GM12892 (cell line): ENCODE measurements around the gene HPCAL1.

Experiments
- DNase-seq: peaks from one replicate; pipeline ENCODE4 v3.0.0; 2011; ENCODE audit not compliant: insufficient read length
- FAIRE-seq: peaks from 2 replicates; lab custom pipeline; 2011; peaks lifted over from hg19 to GRCh38; lab: Jason Lieb, UNC
- POLR2A ChIP-seq: IDR thresholded peaks from 2 replicates; pipeline ENCODE4 v1.6.1; 2011; ENCODE audit warnings: low read depth, low read length, control low read depth
- POLR2AphosphoS5 ChIP-seq: IDR thresholded peaks from 2 replicates; pipeline ENCODE4 v1.6.1; 2011; ENCODE audit warnings: low read depth, low read length, control low read depth
- TAF1 ChIP-seq: IDR thresholded peaks from 2 replicates; pipeline ENCODE4 v1.6.1; 2011; ENCODE audit warnings: low read depth, mild to moderate bottlenecking, control low read depth, low read length, borderline replicate concordance

The HPCAL1 gene

DNA sequence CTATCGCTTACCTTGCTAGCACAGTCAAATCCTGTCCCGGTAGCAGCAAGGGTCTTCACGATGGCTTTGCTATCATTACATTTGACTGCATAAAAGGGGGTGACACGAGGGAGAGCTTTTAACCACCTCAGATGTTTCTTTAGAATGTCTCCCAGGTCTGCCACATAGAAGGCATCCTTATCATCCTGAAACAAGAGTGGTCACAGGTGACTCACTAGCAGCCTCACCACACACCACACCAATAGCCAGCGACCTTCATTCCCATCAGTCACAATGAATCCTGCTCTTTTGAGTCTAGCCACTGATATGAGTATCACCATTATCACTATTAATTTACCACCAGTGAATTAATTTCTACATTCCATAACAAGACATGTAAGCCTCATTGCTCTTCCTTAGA, 141.8 kb downstream of the HPCAL1 start:
- DNase-seq = no peak
- peak; percentile 42 for FAIRE-seq
- TF ChIP-seq POLR2A (no peak), TAF1 (no peak), POLR2AphosphoS5 (no peak)

GRCh38 chr2:10446631-10447030, 143.9 kb downstream of the HPCAL1 start:
- DNase-seq = no peak
- no peak for TF ChIP-seq POLR2AphosphoS5
- TF ChIP-seq POLR2A = no peak
- TF ChIP-seq TAF1 = no peak
- FAIRE-seq = no peak

GRCh38 chr2:10447300-10447894, 144.7 kb downstream of the HPCAL1 start:
- FAIRE-seq (no peak), DNase-seq (no peak)
- no peak for TF ChIP-seq POLR2A
- TF ChIP-seq POLR2AphosphoS5 = no peak
- TF ChIP-seq TAF1 = no peak

DNA sequence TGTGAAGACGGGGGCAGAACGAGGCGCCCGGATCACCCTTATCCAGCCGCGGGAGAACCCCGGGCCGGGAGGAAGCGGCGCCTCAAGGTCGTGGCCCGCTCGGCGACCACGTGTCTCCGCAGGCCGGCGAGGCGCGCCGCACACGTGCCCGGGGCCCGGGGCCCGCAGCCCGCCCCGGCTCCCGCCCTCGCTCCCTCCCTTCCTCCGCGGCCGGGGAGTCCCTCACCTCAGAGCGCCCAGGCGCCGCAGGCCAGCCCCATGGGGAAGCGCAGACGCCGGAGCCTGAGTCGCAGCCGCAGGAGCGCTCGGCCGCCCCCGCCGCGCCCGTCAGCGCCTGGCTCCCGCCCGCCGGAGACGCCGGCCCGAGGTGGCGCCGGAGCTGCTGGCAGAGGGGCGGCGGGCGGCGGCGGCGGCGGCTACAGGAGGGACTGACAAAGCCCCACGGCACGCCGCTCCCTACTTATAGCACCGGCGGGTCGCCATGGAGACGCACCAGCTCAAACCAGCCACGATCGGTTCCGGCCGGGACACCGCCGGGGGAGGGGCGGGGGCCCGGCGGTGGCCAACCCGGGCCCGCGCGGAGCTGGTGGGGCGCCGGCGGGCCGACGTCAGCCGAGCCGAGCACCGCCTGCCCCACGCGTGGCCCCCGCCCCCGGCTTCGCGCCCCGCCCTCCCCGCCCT, 145.3 kb downstream of the HPCAL1 start, which contains the start of gene ODC1:
TSS of gene ODC1 (minus strand) at position 433 of the 681 bp plus-strand sequence. CDS start 3,295 bp downstream, outside the sequence.
- DNase-seq (no peak), FAIRE-seq (no peak)
- TF ChIP-seq TAF1 (peak; percentile 51; the same call in 1 of the 2 replicates), POLR2AphosphoS5 (peak; percentile 46; the same call in 1 of the 2 replicates), POLR2A (peak; percentile 88)

- FAIRE-seq (peak; percentile 93), DNase-seq (peak; percentile 96)
- TF ChIP-seq POLR2AphosphoS5 (peak; percentile 78), POLR2A (peak; percentile 43; the same call in 1 of the 2 replicates), TAF1 (no peak; the same call in 1 of the 2 replicates)
Measured at GRCh38 chr2:10448576-10449485, 146.1 kb downstream of the HPCAL1 start.

- no peak for TF ChIP-seq POLR2AphosphoS5
- no peak for TF ChIP-seq POLR2A
- TF ChIP-seq TAF1 = no peak
- FAIRE-seq = no peak
- DNase-seq = no peak
Measured at GRCh38 chr2:10449486-10449831, 146.8 kb downstream of the HPCAL1 start.

DNA sequence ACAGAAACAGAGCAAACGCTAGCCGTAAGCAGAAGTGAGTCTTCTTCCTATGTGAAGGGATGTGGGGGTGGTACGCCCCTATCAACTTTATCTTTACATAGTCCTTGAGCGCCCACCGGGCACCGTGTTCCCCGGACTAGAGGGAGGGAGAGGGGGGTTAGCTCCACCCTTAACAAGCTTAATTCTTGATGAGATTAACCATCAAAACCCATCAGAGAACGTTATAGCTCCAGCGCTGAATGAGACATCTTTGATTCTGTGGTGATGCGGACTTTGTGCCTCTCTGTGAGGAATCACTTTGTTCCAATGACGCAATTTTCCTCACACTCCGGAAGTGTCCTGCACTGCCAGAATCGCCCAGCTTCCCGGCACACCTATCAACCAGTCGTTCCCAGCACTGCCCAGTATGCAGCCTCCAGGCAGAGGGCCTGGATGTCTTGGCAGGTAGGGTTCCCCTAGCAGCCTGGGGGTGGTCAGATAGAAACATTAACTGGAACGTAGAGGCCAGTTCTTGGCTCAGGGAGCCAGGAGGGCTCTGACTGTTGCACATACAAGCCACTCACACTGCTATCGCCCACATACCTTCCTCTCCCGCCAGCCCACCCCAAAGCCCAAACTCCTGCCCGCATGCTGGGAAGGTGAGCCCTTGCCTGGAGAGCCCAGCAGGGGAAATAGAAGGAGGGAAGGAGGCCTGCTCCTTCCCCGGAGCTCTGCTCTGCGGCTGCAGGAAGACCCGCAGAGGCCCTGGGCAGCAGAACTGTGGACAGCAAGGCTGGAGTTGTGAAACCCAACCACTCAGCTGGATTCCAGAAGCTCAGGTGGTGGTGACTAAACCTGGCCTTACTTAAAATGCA, 147.4 kb downstream of the HPCAL1 start:
- TF ChIP-seq POLR2AphosphoS5 (no peak), POLR2A (no peak)
- FAIRE-seq (no peak), DNase-seq (no peak)

GRCh38 chr2:10451819-10452218, 149.1 kb downstream of the HPCAL1 start:
- DNase-seq (no peak), FAIRE-seq (no peak)
- TF ChIP-seq TAF1 = no peak

DNA sequence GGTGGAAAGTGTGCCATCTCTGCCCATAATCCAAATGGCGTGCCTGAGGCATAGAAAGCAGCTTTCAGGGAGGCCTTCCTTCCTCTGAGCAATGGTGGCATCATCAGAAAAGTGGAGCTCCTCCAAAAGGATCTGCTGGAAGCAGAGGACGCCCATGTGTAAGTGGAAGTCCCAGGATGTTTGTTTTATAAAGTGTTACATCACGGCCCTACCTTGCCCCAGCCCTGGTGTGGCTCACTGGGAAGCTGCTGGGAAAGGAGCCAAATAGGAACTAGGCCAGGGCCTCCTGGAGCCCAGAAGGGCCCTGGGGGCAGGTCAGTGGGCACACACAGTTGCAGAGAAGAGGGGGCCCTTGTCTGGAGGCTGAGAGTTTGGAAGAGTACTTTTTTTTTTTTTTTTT, 149.6 kb downstream of the HPCAL1 start:
- TF ChIP-seq TAF1 (no peak), POLR2A (no peak), POLR2AphosphoS5 (no peak)
- FAIRE-seq = no peak
- no peak for DNase-seq

DNA sequence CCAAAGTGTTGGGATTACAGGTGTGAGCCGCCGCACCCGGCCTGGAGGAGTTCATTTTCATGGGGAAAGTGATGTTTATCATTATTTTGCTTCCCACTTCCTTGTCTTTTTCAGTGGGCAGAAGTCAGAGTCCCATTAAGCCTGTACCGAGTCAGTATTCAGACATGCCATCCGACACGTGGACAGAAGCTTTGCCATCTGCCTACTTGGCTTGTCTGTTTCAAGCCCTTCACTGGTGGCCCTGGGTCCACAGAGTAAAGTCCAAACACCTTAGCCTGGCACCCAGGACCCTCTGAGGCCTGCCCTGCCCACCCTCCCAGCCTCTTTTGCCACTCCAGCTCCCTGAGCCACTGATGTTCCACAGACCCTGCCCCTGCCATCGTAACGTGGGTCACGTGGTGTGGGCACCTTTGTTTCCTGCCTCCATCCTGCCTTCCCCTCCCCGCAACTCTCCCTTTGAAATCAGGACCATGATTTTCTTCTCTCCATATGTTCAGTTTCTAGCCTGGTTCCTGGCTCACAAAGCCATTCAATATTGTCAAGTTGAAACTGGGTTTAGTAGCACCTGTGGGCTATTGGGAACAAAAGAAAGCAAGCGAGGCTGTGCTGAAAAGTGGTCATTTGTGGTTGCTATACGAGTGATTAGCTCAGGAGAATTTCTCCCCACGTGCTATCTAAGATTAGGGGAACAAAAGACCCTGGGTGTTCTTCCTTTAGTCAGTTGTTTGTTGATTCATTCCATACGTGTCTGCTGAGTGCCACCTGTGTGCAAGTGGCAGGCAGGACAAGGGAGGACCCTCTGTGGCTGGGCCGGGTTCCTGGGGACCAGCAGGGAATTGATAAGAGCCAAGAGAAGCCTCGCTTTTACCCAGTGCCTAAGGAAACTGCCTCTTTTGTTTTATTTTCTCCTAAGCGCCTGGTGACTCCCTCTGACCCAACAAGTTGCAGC, 150.5 kb downstream of the HPCAL1 start:
- DNase-seq (no peak), FAIRE-seq (no peak)
- TF ChIP-seq TAF1 (no peak), POLR2A (no peak), POLR2AphosphoS5 (no peak)

- TF ChIP-seq TAF1 (no peak), POLR2AphosphoS5 (no peak), POLR2A (no peak)
- DNase-seq = no peak
- FAIRE-seq = no peak
Measured at GRCh38 chr2:10453905-10454298, 151.2 kb downstream of the HPCAL1 start.
